TTC549 (cell line): ENCODE data around the gene NEMP1.
"Not testable (repeated sequence)": the region's sequence is repeated elsewhere in the genome, so short reads cannot be mapped to it uniquely, and the experiment has no call there.

Source experiments
- FAIRE-seq: peaks from 2 replicates; lab custom pipeline; 2012; peaks lifted over from hg19 to GRCh38; lab: Jason Lieb, UNC

NEMP1 gene

DNA sequence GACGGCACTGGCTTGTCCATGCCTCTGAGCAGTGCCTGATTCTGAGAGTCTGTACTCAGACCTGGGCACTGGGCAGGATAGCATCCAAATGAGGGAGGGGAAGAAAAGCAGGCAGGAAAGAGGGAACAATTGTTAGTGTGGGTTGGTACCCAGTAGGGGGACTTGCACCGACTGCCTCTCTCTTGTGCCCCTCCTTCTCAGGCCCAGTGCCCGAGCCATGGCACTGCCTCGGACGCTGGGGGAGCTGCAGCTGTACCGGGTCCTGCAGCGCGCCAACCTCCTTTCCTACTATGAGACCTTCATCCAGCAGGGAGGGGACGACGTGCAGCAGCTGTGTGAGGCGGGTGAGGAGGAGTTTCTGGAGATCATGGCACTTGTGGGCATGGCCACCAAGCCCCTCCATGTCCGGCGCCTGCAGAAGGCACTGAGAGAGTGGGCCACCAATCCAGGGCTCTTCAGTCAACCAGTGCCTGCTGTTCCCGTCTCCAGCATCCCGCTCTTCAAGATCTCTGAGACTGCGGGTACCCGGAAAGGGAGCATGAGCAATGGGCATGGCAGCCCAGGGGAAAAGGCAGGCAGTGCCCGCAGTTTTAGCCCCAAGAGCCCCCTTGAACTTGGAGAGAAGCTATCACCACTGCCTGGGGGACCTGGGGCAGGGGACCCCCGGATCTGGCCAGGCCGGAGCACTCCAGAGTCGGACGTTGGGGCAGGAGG lies 12.5 kb upstream of the NEMP1 start:
- no peak for FAIRE-seq

DNA sequence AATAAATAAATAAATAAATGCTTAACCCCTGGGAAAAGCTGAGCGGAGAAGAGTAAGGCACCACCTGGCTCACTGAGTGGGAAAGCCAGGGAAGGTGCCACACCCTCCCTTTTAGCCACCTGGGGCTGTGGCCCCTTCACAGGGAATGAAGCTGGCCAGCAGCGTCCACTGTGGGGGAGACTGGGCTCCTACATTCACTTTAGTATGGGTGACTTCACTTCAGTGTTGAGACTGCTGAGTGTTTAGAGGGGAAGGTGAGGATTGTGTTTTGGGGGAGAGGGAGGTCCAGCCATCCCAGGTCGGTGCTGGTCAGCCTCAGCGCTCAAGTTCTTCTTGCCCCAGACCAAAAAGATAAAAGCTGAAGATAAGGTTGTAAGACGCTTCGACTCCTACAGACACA lies 11.9 kb upstream of the NEMP1 start:
- FAIRE-seq = no peak

DNA sequence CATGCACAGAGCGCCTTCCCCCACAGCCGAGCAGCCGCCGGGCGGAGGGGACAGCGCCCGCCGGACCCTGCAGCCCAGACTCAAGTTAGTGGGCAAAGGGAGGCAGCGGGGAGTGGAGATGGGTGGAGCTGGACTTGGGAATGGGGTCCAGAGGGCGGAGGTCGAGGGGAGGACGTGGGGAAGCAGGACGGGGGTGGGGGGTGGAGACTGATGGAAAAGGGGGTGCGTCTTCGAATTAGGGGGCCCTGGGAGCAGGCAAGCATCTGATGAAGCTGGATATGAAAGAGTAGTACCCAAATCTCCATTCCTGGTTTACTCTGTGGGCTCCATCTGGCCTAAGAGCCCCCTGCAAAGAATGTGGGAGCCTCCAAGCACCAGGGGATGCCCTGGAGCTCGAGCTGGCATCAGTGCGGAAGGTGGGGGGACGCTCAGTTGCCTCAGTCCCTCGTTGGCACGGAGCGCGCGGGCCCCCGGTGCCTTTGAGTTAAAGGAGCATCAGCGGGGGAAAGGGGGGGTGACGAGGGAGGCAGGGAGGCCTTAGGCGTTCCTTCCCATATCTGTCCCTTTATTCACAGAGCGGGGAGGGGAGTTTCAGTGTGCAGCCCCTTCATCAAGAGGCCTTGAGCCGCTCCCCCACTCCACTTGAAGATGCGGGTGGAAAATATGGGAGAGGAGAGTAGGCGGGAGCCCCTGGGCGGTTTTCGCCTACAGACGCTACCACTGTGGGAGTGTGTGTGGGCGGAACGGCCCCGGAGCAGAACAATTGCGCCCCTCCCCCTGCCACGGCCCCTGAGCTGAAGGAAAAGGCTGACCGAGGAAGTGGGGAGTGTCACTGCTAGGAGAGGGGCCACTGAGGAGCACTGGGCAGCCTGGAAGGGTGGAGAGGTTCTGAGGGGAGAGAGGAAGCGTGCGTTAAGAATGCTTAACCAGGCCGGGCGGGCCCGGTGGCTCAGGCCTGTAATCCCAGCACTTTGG lies 11.0 kb upstream of the NEMP1 start:
- FAIRE-seq = no peak

DNA sequence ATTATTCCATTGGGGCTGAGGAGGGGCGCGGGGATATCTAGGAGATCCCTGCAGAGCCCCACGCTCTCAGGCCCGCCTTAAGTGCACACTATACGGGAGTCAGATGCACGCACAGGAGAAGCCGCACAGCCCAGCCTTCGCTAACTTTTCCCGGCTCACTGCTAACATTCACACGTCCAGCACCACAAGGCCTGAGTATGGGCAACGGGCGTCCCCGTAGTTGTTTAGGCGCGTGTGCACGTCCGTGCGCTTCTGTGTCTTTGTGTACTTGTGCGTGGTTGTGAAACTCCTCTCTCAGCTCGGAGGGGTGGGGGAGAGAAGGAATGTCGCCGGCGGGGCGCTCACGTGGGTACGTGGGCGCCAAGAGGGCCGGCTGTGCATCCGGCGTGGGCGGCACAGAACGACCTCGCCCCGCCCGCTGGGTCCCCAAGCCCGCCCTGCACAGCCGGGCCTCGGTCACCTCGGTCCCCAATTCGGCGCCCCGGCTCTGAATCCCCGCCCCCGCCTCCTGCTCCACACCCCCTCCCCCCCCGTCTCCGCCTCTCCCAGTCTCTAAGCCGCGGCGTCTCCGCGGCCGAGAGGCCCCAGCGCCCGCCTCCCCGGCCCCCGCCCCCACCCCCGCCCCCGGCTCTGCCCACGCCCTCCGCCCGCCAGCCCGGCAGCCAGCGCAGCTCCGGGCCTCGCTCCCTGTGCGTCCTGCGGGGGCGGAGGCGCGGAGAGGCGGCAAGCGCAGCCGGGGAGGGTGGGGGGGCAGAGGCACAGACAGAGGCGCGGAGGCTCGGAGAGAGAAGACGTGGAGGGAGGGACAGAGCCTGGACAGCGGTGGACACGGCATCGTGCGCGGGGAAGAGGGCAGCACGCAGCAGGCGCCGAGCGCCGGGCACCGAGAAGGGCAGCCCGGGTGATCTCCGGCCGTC lies 10.0 kb upstream of the NEMP1 start, which contains the start of gene NAB2:
Gene NAB2 (plus strand): TSS at position 761 of the 917 bp plus-strand sequence. CDS start 158 bp downstream, outside the sequence.
- FAIRE-seq = no peak

DNA sequence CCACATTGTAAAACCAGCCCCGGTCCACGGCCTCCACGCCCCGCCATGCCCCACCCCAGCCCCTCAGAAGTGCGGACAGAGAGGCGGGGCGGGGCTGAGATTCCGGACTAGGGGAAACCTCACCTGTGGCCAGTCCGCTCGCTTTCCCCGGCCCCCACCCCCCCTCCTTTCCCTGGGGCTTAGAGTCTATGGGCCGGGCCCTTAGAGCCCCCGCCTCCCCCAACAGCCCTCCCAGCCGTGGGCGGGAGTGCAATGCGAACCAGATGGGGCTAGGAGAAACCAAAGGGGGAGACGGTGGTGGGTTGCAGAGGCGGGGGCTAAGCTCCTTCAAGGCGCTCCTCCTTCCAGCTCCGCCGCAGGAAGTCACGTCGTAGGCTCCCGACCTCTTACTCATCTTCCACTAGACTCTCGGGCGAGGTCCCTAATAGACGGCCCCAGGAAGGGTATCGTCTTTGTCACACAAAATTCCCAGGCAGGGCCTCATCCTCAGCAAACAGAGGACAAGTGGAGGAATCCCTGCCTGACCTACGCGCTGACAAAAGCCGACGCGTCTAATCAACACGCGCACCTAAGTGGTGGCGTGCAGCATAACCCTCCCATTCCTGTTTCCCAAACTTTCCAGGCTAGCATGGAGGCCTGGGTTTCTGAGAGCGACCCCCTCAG lies 9.2 kb upstream of the NEMP1 start:
- no peak for FAIRE-seq

DNA sequence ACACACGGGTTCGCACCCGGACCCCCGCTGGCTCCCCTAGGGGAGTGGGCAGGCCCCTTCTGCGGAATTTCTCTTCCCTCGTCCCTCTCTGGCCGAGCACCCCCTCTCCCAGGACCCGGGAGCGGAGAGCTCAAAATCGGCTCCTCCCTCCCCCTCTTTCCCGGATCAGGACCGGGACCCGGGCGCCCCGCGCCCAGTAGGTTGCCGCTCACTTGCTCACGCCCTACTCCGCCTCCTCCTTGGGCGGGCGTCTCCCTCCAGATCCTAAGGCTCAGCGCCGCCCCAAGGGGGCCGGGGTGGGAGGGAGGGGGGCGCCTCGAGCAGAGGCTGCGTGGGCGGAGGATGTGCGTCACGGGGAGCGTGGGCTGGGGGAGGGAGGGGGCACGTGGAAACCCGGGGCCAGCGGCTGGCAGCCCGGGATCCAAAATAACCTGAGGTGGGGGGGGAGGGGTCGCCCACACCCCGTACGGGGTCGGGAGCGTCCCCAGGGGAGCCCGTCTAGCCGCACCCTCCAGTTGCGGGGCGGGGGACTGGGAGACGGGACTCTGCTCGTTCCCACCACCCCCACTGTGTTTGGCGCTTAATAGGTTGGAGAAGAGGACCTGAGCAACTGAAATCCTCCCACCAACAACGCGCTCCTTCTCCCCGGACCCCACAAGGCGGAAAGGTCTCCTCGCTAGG lies 8.6 kb upstream of the NEMP1 start:
- no peak for FAIRE-seq

DNA sequence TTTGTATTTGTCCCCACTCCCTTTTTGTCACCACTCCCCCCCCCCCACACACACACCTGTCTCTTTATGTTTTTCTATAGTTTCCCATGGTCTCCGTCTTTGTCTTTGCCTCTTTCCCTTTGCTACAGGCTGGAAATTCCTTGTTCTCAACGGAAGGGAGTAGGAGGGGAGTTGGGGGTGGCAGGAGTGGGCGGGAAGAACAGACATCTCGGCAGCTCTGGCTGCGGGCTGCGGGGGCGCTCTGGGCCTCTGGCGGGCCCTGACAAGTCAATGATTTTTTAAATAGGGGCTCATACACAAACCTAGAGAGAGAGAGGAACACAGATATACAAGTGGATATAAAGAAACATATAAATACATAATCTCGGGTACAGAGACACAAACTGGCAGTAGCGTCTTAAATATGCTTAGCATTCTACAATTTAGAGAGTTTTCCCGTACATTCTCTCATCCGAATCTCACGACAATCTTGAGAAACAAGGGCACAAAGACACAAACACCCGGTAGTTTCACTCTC lies 8.0 kb upstream of the NEMP1 start:
- peak; percentile 63 for FAIRE-seq

DNA sequence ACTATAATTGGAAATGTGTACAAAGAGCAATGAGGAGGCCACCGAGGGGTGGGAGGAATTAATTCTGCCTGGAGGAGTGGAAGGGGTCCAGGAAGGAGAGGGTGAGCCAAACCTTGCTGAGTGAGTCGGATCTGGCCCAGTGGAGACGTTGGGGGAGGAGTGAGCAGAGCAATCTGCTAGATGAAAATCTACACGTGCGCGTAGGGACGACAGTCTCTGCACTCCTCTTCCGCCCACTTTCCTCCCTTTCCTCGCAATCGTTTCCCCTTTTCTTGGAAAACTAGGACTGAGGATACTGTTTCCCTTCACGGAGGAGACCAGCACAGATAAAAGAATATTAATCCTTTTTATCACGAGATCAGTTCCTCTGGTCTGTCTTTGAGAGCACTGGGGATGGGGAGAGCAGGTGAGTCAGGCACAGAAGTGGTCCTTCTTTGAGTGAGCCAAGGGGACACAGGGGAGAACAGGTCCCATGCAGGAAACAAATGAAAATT lies 7.5 kb upstream of the NEMP1 start:
- FAIRE-seq = no peak

DNA sequence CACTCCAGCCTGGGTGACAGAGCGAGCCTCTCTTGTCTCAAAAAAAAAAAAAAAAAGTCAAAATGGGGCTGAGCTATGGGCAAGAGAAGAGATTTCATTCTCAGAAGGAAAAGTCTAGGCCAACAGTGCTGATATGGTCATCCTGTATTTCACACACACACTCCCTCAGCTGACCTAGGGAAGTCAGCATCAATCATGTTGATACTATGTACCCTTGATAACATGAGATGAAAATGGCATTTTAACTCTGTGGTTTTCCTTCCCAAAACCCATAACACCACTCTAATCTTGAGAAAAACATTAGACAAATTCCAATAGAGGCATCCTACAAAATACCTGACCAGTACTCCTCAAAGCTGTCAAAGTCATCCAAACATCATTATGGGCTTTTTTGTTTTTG lies 2.3 kb upstream of the NEMP1 start:
- no peak for FAIRE-seq

DNA sequence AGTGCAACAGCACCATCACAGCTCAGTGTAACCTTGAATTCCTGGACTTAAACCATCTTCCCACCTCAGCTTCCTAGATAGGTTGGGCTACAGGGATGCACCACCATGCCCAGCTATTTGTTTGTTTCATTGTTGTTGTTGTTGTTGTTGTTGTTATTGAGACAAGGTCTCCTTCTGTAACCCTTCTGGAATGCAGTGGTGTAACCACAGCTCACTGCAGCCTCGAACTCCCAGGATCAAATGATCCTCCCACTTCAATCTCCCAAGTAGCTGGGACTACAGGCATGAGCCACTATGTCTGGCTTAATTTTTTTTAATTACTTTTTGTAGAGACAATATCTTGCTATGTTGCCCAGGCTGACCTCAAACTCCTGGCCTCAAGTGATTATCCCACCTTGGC lies 1.2 kb upstream of the NEMP1 start:
- no peak for FAIRE-seq

DNA sequence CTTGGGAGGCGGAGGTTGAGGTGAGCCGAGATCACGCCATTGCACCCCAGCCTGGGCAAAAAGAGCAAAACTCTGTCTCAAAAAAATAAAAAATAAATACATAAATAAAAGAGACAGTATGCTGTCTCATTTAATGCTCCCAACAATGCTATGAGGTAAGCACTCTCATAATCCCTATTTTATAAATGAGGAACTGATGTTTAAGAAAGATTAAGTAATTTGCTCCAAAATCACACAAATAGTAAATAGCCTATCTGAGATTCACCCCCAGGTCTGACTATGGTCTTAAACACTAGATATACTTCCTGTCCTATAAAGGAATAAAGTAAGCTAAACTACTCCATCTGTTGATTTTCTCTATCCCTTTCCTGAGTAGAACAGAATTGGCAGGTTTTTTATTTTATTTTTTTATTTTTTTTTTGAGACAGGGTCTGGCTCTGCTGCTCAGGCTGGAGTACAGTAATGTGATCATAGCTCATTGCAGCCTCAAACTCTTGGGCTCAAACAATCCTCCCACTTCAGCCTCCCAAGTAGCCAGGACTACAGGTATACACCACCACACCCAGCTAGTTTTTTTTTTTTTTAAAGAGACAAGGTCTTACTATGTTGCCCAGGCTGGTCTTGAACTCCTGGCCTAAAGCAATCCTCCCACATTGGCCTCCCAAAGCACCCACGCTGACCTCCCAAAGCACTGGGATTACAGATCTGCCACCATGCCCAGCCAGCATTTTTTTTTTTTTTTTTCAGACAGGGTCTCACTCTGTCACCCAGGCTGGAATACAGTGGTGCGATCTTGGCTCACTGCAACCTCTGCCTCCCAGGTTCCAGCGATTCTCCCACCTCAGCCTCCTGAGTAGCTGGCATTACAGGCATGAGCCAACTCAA lies 4.8 kb downstream of the NEMP1 start:
- not testable (repeated sequence) for FAIRE-seq

DNA sequence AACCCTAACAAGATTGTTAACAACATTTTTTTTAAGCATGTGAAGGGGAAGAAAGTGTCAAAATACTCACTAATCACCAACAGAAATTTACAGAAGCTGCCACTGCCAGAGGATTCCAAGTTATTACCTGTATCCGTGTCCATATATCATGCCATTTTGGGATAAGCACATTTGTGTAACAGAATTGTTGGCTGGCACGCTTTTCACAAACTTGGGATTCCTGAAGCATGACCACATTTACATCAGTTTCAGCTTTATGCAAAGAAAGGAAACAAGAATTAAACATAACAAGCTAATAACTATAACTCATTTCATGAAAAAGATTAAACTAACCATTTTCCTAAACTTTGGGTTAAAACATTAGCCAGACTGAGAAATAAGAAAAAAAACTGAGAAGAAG lies 5.9 kb downstream of the NEMP1 start:
- FAIRE-seq = no peak

DNA sequence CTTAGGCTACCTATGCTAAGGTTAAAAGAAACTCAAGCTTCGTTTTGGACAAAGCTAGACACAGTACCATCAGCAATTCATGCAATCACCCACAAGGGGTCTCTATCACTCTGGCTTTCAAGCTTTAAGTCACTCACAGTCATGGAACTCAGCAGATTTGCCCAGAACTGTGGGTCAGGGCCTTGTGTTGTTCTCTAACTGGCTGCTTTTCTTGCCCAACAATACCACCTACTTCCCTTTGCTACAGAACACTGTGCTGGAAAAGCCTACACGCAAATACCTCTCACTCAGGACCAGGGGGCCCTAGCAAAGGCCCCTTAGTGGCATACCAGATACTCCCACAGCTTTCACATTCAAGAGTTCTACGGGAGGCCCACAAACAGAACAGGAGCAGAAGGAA lies 9.1 kb downstream of the NEMP1 start:
- FAIRE-seq = peak; percentile 79

DNA sequence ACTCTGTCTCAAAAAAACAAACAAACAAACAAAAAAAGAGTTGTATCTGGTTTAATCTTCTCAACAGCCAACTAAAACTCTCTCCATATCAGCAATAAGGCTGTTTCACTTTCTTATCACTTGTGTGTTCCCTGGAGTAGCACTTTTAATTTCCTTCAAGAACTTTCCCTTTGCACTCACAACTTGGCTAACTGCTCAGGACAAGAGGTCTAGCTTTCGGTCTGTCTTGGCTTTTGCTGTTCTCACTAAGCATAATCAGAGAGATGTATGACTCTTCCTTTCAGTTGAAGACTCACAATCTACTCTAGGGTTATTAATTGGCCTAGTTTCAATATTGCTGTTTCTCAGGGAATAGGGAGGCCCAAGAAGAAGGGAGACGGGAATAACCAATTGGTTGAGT lies 12.3 kb downstream of the NEMP1 start:
- FAIRE-seq = no peak

DNA sequence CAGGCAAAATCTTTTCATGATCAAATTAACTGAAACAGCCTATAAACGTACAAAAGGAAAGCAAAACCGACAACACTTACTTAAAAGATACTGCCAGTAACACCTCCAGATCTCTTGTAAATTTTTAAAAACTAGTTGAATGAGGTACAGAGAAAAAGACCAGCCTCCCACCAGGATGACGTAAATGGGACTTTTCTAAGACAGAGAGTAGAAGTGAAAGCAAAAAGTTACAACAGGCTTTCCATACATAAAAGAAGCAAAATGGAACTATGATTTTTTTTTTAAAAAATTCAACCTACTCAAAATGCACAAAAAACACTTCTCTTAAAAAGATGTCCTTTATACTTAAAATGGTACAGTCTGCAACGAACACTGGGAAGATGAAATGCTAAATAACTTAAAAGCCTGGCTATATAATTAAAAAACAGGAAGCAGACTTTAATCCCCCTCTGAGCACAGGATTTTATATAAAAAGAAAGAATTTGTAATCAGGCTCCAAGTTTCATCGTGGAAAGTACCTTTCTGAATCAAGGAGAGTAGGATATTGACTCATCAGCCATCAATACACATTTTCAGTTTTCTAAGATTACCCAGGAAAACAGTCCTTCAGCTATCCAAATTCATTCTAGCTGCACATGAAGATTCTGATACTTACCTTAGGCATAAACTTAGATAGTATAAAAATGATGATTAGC lies 14.5 kb downstream of the NEMP1 start:
- no peak for FAIRE-seq

DNA sequence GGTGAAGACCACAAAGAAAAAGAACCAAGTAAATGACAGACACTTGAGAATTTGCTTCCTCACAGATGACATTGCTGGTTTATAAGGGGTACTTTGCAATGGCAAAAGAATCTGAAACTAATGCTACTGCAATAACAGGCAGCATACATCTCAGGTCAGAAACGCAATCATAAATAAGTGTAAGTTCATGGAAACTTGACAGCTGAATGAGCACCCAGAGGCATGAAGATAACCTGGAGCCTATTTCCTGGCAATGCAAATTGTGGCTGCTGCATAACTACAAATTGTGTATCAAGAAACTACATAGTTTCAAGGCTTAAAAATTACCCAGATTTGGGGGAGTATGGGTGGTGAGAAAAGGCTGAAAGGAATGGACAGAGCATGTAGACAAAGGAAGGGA lies 20.1 kb downstream of the NEMP1 start:
- FAIRE-seq = no peak

DNA sequence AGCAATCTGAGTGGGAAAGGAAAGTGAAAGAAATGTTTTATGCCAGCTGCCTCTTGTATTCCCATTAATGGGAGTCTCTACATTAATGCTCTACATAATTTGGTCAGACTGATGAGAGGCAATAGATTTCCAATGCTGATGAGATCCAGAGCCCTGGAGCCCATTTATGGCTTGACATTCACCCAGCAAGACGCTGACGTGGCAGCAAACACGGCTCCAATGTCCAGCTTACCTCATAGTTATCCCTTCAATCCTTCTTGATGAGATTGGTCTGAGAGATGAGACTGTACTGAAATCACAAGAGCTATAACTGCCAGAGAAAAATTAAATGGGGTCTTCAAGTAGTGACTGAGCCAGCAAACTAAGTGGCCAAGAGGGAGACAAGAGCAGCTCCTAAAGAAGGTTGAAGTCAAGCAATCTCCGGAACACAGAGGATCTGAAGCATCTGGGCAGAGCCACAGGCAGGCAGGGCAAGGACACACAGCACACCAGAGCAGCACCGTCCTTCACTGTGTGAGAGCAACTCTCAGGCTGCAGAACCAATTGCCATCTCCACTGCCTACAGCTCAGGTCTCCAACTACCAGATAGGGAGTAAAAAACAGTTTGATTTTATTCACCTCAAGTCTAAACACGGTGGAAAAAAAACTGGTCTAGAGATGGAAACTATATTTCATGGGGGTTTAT lies 21.4 kb downstream of the NEMP1 start:
- FAIRE-seq = no peak

DNA sequence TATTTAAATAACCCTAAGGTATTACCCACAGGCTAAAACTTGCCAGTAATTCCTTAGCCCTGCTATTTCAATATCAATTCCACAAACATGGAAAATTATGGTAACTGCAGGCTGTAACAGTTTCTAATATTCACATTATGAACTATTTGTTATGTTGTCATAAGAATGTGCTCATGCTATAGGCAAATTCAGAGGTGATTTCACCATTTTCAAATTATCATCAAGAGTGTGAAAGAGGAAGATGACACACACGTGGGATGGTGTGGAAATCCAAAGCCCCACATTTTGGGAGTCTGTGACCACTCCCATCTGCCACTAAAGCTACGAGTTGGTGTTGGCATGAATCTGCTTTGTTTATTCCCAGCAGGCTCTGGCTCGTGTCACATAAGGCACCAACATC lies 22.8 kb downstream of the NEMP1 start:
- FAIRE-seq = no peak
